Superior temporal gyrus (tissue), 1 donor: Measurements from ENCODE around the gene KRTAP10-12.
"Not testable (repeated sequence)": the region's sequence is repeated elsewhere in the genome, so short reads cannot be mapped to it uniquely, and the experiment has no call there.

ENCODE experiments used
- DNase-seq: peaks from one replicate; pipeline ENCODE4 v3.0.0-alpha.2; 2016; ENCODE audit errors: extremely low spot score

Gene KRTAP10-12

DNA sequence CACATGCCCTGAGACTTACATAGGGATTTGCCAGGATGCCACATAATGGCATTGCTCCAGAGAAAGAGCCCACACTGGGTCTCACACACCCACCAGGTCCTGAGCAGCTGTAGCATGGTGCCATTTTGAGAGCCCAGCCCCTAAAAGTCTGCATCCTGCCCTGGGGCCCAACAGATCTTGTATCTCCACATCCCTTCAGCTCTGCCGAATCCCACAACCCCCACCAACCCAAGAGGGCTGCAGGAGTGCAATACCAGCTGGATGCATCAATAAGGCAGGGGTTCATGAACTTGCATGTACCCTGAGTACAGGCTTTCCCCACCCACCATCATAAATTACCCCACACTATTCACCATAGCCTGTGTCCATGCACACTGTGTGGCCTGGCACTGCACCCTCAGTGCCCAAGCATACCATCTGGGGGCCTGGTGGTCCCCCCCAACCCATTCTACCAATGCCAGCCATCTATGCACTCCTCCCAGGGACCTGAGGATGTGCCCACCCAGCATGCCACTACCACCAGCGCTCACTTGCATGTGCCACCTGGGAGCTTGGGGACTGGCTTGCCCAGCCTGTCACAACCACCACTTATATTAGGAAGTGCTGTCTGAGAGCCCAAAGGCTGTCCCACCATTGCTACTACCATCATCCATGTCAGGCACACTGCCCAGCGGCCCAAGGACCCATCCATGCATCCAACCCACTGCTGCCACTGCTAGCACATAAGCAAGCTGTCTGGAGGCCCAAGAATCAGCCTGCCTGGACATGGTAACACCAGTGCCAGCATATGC, 26.1 kb upstream of the KRTAP10-12 start:
- no peak for DNase-seq

DNA sequence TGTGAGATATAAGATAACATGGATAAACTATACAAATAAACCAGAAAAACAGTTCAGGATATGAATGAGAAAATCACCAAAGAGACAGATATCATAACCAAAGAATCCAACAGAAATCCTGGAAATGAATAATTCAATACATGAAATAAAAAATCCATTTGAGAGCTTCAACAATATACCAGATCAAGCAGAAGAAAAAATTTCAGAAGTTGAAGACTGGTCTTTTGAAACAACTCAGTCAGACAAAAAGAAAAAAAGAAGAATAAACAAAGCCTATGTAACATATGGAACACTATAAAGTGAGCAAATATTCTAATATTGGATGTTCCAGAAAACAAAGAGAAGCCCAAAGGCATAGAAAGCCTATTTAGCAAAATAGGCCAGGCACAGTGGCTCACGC, 25.1 kb upstream of the KRTAP10-12 start:
- no peak for DNase-seq

DNA sequence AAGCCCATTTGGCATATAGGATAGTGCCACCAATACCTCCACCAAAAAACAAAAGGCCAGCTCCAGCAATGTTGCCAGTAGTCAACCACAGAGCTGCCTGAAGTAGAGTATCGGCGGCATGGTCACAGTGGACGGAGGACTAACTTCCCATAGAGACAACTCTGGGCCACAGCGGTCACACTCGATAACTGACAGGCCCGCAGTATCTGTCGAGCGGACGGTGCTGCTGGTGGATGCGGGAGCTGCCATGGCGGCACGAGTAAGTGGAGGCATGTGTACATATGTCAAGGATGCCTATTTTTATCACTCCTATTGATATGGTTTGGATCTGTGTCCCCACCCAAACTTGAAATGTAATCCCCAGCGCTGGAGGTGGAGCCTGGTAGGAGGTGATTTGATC, 19.1 kb upstream of the KRTAP10-12 start:
- no peak for DNase-seq

DNA sequence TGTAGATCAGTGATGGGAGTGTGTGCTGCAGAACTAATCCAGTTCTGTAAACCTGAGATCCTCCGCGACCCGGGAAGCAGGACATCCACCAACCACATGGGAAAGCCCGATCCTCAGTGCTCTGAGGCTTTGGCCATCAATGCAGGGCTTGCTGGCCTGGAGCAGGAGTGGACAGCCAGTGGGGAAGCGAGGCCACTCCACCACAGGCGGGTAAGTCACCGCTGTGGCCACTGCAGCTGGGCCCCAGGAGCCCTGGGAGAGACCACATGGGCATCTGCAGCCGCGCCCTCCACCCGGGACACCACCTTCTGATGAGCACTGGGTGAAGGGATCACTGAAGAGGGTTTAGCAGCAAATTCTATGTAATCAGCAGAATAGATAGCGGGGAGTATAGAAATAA, 15.8 kb upstream of the KRTAP10-12 start:
- DNase-seq = no peak

DNA sequence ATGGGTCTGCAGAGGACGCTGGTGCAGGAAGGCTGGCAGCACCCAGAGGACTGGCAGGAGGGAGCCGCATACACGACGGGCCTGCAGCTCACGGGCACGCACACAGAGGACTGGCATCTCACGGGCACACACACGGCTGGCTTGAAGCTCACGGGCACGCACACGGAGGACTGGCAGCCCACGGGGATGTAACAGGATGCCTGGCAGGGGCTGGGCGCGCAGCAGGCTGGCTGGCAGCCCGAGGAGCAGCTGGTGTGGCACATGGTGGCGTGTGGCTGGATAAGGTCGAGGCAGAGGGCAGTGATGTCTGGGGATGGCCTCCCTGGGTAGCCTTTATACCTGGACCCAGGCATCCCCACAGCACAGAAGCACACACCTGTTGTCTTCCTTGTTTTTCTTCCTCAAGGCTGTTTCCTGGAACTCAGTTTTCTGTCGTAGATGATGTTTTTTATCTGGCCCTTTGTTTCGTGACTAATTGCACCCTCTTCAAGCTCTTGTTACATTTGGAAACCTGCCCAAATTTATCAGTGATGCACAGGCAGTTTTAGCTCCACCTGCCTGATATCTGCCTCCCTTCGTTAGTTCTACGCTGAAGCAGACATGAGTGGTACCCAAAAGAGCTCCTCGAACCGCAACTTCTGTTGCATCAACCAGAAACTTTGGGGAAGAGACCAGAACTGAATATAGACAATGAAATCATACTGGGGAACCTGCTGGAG, 15.0 kb upstream of the KRTAP10-12 start, which contains the start of gene KRTAP12-1:
KRTAP12-1 (minus strand) TSS at position 303 of the 719 bp plus-strand sequence; CDS start at position 263, 40 bp downstream.
- DNase-seq = no peak

DNA sequence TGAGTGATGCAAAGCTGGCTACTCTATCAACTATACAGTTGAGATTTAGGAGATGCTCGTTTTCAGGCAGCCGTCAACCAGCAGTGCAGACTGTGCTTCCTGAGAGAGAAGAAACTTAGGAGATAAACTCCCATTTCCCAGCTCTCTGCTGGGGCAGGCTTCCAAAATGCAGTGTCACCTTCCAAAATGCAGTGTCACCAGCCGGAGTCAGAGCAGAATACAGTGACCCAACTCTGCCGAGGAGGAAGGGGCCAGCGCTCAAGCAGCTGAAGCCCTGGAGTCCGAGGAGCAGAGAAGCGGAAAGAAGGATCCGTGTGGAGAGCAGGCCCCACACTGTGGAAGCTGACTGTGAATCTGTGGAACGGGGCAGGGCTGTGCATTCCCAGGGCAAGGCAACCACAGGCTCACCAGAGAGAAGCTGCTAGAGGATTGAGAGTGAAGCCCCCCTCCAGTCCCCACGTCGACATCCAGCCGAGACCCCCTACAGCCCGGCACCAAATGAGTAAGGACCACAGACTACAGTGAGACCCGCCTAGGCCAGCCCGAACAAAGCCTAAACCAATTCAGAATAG, 14.3 kb upstream of the KRTAP10-12 start:
- DNase-seq = no peak

DNA sequence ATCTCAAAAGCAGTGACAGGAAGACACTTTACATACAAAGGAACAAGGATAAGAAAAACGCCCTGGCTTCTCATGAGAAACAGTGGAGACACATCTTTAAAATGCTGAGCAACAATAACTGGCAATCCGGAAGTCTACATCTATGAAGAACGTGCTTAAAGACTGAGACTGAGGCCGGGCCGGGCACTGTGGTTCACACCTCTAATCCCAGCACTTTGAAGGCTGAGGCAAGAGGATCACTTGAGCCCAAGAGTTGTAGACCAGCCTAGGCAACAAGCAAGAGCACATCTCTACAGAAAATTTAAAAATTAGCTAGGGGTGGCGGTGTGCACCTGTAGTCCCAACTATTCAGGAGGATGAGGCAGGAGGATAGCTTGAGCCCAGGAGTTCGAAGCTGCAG, 12.9 kb upstream of the KRTAP10-12 start:
- no peak for DNase-seq

DNA sequence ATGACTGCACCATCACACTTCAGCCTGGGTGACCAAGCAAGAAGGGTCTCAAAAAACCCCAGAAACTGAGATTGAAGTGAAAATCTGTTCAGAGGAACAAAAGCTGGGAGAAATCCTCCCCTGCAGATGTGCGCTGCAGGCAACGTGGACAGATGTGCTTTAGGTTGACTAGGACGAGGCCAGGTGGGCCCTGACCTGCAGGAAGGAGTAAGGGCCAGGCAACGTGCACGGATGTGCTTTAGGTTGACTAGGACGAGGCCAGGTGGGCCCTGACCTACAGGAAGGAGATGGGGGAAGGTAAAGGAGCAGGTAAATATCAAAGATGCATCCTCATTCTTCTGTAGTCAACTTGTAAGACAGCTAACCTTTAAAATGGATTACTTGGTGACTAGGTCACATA, 12.5 kb upstream of the KRTAP10-12 start:
- DNase-seq = no peak

DNA sequence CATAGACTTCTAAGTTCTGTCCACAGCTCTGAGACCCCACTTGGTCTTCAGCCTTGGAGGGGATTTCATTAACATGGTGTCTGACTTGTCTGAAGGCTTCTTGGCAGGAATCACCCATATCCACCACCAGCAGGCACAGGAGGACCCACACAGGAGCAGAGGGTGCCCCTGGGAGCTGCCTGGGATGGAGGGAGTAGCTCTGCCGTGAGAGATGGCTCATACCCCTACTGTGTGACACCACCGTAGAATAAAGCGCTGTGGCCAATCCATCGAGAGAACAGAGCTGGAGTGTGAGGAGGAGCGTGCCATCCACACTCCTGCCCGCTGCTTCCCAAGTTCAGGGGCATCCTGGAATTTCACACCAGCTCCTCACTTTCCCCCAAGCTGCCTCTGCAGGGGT, 11.9 kb upstream of the KRTAP10-12 start:
- not testable (repeated sequence) for DNase-seq

DNA sequence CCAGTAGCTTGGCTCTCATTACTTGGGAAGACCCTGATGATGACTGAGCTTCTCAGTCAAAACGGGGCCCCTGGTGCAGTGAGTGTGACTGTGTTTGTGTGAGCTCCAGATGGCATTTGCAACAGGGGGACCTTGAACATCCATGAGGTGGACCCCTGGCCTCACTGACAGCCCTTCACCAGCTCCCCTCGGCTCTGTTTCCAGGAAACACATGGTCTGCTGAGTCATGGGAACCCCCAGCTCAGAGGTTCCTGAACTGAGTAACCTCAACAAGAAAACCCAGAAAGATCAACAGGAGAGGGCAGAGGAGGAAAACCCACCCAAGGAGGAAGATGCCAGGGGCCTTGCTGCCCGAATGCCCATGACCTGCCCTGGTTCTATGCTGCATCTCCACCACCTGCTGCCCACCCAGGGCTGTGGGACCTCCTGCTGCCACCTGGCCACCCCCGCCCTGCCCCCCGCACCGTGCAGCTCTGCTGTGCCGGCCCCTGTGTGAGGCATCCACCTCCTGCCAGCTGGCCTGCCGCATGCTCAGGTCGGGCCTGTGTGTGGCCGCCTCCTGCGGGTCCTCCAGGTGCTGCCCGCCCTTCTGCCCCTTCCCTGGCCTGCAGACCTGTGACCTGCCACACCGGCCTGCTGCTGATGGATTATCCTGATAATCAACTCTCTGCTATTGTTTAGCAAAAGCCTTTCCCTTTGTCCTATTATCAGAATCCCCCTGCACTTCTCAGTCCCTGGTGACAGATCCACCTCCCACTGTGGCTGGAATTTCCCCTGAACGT, 10.8 kb upstream of the KRTAP10-12 start:
- no peak for DNase-seq

DNA sequence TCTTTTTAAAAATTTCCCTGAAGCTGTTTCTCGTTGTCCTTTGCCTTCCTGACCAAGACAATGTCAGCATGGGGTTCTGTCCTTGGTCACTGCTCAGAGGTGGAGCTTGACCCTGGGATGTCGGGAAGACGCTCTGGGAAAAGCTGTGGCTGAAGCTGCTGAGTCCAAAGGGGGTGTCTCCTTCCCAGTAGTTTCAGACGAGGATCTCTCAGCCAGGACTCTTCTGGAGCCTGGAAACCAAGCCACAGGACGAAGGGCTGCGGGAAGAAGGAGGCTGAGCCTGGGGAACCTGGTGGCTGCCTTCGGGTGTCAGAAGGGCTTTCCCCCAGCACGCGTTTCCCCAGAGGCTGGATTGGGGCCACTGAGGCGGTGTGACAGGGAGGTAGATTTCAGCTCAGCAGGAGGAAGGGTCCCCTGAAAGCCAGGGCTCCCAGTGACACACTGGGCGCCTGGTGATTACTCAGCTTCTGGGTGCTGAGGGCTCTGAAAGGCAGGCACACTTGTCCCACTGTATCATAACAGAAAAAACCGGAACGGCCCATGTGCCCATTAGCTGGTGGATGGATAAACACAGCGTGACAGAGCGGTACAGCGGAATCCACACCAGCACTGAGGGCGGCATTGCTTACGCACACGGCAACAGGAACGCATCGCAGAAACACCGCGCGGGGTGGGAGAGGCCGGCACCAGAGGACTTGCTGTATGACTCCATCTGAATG, 10.0 kb upstream of the KRTAP10-12 start:
- DNase-seq = no peak

DNA sequence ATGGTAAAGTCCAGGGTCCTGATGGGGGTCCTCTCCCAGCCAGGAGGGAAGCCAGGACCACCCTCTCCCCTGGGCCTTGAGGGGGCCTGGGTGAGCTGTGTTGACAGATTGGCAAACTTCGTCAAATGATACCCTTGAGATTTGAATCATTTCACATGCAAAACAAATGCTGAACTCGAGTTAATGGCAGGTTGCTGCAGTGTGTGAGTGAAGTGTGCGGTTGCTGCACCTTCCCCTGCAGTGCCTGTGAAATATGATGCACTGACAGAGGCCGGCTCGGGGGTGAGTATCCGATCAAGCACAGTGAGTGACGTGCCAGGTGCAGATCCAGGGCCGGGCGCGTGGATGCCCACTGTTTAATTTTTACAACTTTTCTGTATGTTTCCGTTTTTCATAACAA, 9.3 kb upstream of the KRTAP10-12 start:
- DNase-seq = no peak

DNA sequence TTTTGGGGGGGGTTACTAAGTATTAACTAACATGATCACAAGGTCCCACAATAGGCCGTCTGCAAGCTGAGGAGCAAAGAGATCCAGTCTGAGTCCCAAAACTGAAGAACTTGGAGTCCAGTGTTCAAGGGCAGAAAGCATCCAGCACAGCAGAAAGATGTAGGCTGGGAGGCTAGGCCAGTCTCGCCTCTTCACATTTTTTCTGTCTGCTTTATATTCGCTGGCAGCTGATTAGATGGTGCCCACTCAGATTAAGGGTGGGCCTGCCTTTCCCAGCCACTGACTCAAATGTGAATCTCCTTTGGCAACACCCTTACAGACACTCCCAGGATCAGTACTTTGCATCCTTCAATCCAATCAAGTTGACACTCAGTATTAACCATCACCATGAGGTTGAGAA, 7.2 kb upstream of the KRTAP10-12 start:
- DNase-seq = not testable (repeated sequence)

DNA sequence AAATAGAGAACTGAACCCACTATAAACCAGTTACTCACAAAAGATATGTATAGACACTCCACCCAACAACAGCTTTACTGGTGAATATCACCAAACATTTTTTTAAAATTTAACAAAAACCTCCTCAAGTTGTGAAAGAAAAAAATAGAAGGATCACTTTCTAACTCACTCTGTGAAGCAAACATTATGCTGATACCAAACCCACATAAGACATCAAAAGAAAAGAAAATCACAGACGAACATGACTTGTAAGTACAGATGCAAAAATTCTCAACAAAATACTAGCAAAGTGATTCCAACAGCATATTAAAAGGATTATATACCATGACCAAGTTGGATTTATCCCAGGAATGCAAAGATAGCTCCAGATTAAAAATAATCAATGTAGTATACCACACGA, 5.3 kb upstream of the KRTAP10-12 start:
- no peak for DNase-seq

DNA sequence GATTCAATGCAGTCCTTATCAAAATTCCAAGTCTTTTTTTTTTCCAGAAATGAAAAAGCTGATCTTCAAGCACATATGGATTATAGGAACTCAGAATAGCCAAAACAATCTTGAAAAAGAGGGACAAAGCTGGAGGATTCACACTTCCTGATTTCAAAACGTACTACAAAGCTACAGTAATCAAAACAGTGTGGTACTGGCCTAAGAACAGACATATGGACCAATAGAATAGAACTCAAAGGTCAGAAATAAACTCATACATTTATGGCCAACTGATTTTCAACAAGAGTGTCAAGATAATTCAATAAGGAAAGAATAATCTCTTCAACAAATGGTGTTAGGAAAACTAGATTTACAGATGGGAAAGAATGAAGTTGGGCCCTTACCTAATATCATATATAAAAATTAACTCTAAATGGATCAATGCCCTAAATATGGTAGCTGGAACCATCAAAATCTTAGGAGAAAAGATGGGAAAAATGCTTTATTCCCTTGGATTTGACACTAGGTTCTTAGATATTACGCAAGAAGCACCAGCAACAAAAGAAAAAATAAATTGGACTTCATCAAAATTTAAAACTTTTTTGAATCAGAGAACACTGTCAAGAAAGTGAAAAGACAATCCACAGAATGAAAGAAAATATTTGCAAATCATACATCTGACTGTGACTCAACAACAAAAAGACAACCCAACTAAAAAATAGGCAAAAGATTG, 4.0 kb upstream of the KRTAP10-12 start:
- DNase-seq = no peak

DNA sequence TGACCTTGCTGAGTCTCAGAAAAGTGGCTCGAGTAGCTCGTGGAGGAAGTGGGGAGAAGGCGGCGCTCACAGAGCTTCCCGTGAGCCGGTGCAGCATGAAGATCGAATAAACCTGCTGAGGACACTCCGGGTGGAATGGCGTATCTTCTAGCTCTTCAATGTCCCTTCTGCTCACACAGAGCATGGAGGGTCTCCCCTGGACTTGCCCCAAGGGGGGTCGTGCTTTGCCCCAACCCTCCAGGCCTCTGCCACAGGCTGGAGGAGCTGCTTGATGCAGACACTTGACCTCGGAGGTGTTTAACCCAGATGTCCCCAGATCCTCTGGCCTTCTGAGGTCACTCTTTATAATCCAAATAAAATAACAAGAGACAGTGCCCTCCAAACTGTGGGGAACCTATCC, 2.2 kb upstream of the KRTAP10-12 start:
- no peak for DNase-seq

DNA sequence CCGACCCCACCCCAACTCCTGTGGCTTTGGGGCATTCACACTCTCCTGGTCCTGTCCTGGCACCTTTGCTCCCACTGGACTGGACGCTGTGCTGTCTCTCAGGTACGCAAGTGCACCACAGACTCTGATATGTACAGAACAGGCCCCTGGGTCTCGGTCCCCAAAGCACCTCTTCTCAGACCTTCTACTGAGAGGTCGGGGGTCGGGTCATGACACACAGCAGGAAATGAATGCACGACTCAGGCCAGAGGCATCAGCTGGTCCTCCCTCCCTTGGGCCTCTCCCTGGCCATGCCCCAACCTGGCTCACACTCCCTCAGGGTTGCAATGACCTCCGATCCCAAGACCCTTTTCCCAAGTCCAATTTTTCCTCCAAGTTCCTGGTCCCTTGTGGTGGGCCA, 1.8 kb upstream of the KRTAP10-12 start:
- DNase-seq = no peak

DNA sequence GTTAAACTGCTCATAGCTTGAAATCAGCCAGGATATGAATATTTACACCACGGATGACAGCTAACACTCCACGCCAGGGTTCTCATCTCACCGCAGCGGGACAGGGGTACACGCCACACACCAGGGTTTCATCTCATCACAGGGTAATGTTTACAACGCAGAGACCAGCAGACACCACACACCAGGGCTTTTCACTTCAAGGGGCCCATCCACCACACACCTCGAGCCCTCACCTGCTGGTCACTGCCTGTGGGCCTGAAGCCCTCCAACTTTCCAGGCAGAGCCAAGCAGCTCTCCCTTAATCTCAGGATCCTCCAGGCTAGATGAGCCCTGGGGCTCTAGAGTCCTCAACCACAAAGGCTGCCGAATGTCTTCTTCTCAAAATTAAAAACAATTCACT, 1.3 kb upstream of the KRTAP10-12 start:
- DNase-seq = no peak

DNA sequence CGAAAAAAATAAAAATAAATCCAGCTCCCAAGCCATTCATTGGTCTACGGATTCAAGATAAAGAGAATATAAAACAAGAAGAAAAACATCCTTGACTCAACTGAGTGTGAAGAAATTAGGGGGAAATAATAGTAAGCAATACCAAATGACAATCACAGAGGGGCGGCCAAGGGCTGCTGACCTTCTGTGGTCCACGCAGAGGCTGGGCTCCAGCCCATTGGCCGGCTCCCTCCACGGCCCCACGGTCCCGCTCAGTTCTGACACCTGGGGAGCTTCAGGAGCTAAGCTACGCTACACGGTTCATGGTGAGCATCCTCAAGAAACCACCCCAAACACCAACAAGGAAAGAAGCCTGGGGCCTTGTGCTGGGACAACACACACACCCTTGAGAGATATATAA, 400 bp upstream of the KRTAP10-12 start:
- no peak for DNase-seq

DNA sequence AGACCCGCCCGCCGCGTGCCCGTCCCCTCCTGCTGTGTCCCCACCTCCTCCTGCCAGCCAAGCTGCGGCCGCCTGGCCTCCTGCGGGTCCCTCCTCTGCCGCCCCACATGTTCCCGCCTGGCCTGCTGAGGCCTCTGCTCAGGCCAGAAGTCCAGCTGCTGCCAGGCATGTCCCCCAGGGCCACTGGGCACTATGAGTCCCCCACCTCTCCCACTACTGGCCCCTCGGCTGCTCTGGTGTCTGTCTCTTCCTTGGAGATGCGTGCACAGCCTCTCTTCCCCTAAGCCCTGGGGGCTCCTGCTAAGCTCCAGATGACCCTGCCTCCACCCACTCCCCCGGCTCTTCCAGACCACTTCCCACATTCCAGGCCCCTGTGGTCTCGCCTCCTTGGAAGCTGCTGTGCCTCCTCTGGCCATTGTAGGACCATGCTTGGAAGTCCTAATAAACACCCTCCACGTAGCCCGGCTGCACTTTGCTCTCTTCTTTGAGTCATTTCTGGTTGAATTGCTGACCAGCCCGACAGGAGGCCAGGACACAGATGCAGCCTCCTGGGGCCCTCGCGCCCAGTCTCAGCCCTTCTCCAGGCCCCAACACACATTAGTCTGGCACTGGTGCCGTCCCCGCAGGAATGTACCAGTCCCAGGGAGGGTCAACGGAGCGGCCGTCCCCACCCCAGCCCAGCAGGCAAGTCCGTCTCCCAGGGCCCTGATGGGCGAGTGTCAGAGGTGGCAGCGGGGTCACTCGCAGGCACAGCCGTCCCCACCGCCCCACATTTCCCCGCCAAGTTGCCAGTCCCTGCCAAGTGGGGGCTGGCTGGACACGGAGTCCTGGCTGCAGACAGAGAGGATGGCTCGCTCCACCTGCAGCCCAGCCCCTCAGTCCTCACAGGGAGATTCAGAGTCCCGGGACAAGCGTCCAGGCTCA, 1.1 kb downstream of the KRTAP10-12 start:
- no peak for DNase-seq
